Kasumi-1 (cell line): Measurements from ENCODE around the gene COPS3.

Experiments
- DNase-seq, 2 experiments: peaks; one replicate each; lab custom pipeline; 2025; lab: John Stamatoyannopoulos, UW

COPS3 gene

GRCh38 chr17:17241656-17242055 lies 39.4 kb downstream of the COPS3 start:
- no peak for DNase-seq

- DNase-seq = no peak
Observed at GRCh38 chr17:17239832-17240231, 41.2 kb downstream of the COPS3 start.

GRCh38 chr17:17237026-17237799 lies 43.8 kb downstream of the COPS3 start, which contains the start of gene FLCN:
TSS of gene FLCN (minus strand) at chr17:17237168. CDS start at chr17:17228137, 9,031 bp downstream.
- peak; percentile 55 to 62 for DNase-seq

GRCh38 chr17:17236295-17237025 lies 44.6 kb downstream of the COPS3 start:
- no peak for DNase-seq

GRCh38 chr17:17235212-17236174 lies 45.6 kb downstream of the COPS3 start:
- no peak for DNase-seq

GRCh38 chr17:17232303-17232621 lies 48.8 kb downstream of the COPS3 start:
- no peak for DNase-seq

GRCh38 chr17:17231621-17232302 lies 49.3 kb downstream of the COPS3 start:
- DNase-seq = no peak

- DNase-seq = no peak
Observed at GRCh38 chr17:17229416-17230384, 51.3 kb downstream of the COPS3 start.

GRCh38 chr17:17228521-17229279 lies 52.3 kb downstream of the COPS3 start:
- DNase-seq = no peak

GRCh38 chr17:17227608-17228520 lies 53.2 kb downstream of the COPS3 start:
- no peak for DNase-seq

GRCh38 chr17:17226451-17227265 lies 54.4 kb downstream of the COPS3 start:
- no peak for DNase-seq

- no peak for DNase-seq
Observed at GRCh38 chr17:17225901-17226300, 55.1 kb downstream of the COPS3 start.

- no peak for DNase-seq
Observed at GRCh38 chr17:17224137-17224536, 56.9 kb downstream of the COPS3 start.

- DNase-seq = no peak
Observed at GRCh38 chr17:17223736-17224135, 57.3 kb downstream of the COPS3 start.

- no peak for DNase-seq
Observed at GRCh38 chr17:17221329-17221728, 59.7 kb downstream of the COPS3 start.

- no peak for DNase-seq
Observed at GRCh38 chr17:17220529-17220928, 60.5 kb downstream of the COPS3 start.

- DNase-seq = no peak
Observed at GRCh38 chr17:17217995-17218394, 63.1 kb downstream of the COPS3 start.

- DNase-seq = no peak
Observed at GRCh38 chr17:17216776-17217175, 64.3 kb downstream of the COPS3 start.
